Germinal center (tissue), 1 donor: ENCODE measurements around the gene SLC35B1.
"Not testable (repeated sequence)": the region's sequence is repeated elsewhere in the genome, so short reads cannot be mapped to it uniquely, and the experiment has no call there.

Source experiments
- DNase-seq: peaks from one replicate; pipeline ENCODE4 v3.0.0; 2012; ENCODE audit warnings: mixed read lengths, low spot score

Gene SLC35B1

DNA sequence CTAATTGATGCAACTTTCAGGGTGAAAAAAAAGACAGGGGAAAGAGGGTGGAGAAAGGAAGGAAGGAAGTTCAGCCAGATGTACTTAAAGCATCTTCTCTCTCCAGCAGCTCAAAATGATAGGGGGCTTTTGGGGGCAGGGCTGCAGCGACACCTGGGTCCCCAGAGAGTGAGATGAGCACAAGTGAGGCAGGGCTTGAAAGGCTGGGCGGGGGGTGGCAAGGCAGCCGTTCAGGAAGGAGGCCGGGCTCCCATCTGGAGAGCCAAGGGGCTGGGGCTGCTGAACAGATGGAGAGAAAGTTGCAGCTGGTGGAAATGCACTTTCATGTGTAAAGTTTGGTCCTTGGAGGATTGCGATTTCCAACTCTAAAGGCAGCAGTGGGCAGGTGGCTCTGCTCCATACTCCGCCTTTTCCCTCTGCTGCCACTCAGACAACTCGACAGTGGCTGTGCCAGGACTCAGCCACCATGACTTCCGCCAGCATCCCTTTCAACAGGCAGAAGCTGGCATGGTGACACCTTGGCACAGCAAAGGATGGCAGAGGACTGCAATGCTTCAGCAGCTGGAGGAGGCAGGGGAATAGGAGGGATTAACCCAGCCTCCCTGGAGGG lies 7.7 kb downstream of the SLC35B1 start:
- no peak for DNase-seq

DNA sequence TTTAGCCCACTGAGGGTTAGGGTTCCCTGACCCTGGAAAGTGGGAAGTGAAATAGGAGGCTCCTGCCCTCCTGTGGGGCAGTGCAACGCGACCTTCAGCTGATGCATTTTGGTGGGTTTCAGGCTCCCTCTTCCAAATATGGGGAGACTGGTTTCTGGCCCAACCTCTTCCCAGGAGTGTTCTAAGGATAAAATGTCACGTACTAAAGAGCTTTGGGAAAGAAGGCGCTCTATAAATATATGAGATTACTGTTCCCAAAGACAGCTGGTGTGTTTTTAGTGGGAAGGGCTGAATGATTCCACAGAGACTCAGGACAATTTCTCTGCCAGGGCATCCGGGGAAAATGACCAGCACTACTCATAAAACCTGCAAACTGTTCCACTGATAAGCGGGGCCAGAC lies 9.8 kb downstream of the SLC35B1 start:
- no peak for DNase-seq

GRCh38 chr17:49696233-49696761 lies 11.5 kb downstream of the SLC35B1 start:
- DNase-seq = no peak

- DNase-seq = no peak
These were observed 12.0 kb downstream of the SLC35B1 start for GRCh38 chr17:49695698-49696232.

DNA sequence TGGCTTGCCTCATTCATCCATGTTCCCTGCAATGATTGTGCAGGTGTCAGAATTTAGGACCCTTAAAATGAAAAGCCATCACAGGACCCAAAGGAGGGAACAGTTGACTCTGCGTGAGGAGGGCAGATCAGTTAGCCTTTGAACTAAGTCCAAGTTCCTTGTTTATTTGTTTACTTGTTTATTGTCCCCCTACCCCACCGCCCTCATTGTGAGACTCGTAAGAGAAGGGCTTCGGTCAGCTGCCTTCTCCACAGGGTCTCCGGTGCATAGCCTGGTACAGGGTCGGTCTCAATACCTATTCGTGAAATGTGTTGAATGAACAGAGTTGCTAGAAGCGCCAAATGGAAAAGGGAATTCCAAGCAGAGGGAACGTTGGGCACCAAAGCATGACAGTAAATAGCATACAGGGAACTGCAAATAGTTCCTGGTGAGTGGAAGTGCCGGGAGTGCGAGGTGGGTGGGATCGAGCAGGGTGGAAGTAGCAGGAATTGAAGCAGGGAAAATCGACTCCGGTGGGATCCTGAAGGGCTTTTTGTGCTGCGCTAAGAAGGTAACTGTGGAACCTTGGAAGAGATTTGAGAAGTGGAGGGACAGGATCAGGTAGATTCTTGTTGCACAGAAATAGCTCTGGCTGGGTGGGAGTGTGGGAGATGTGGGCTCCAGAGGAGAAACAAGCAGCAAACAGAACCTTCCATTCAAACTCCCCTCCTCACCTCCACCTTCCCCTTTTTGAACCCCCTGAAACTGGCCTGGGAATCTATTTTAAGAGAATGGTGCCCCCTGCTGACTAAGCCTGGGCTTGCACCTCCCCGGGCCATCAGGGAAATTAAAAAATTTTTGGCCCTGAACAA lies 12.7 kb downstream of the SLC35B1 start:
- DNase-seq = peak; percentile 77

DNA sequence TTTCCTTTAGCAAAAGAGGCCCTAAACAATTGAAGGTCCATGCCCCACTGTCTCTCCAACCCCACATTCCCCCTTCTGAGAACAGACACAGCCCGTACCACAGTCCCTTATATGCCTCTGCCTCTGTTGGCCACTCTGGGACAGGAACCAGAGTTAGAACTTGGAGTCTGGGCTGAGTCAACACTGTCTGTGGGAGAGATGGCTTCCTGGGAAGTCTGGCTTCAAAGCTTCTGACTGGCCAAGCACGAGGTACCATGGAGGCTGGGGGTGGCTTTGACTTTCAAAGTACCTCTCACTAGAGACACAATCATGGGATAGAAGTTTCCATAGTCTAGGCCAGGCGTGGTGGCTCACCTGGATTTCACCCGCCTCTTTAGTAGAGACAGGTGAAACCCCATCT lies 15.0 kb downstream of the SLC35B1 start:
- no peak for DNase-seq

DNA sequence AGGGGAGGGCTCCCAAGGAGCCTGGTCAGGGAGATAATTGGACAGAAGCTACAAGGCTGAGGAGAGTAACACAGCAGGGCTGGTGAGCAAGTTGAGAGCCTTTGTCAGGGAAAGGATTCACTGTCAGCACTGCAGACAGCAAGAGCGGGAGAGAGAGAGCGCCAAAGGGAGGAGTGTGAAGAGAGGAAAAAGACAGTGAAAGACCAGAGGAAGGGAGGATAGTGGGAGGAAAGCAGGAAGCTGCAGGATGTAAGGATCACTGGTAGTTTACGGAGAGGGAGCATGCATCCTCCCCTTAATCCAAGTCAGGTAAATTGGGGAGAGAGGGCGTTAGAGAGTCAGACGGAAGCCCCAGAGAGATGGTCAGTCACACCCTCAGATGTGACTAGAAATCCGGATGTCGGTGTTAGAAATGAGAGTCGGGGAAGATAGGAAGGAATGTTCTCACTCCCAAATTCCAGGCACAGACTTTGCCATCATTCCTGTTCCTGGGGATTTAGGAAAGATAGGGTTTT lies 16.0 kb downstream of the SLC35B1 start:
- DNase-seq = no peak

GRCh38 chr17:49691086-49691676 lies 16.6 kb downstream of the SLC35B1 start:
- no peak for DNase-seq

GRCh38 chr17:49690256-49690655 lies 17.5 kb downstream of the SLC35B1 start:
- no peak for DNase-seq

GRCh38 chr17:49688848-49689247 lies 18.9 kb downstream of the SLC35B1 start:
- no peak for DNase-seq

- DNase-seq = no peak
These were observed 19.8 kb downstream of the SLC35B1 start for GRCh38 chr17:49687878-49688491.

- no peak for DNase-seq
These were observed 26.4 kb downstream of the SLC35B1 start for GRCh38 chr17:49681106-49681979.

GRCh38 chr17:49680314-49680713 lies 27.4 kb downstream of the SLC35B1 start:
- no peak for DNase-seq

DNA sequence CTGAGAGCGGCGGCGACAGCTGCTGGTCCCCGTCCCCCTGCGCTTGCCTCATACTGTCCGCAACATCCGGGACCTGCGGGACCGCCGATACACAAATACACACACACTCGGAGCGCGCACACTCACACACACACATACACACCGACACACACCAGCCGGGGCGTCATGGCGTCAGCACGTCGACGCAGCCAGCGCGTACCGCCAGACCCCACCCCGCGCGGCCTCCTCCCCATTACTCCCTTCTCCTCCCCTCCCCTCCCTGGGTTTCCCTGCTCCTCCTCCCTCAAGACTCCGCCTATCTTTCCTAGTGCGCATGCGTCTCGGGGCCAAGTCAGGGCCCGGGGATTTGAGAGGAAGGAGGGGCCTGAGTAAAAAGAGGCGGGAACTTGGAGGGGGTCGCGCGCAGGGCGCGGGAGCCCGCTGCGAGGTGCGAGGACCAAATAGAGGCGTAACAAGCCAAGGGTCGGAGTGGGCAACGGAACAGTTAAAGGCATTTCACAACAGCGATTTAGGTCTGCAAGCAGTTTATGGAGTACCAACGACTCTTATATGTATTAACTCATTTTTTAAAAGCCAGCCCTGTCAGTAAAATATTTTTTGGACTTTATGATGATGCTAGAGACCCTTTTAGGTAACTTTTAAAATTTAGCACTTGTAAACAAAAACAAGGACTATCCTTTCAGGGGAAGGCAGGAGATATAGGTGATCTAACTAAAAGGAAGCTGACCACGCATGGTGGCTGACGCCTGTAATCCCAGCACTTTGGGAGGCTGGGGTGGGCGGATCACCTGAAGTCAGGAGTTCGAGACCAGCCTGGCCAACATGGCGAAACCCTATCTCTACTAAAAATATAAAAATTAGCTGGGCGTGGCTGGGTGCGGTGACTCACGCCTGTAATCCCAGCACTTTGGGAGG lies 29.6 kb downstream of the SLC35B1 start, which contains the start of gene SPOP:
SPOP (minus strand) TSS at position 165 of the 915 bp plus-strand sequence. CDS start 55,287 bp downstream, outside the sequence.
- peak; percentile 98 for DNase-seq

DNA sequence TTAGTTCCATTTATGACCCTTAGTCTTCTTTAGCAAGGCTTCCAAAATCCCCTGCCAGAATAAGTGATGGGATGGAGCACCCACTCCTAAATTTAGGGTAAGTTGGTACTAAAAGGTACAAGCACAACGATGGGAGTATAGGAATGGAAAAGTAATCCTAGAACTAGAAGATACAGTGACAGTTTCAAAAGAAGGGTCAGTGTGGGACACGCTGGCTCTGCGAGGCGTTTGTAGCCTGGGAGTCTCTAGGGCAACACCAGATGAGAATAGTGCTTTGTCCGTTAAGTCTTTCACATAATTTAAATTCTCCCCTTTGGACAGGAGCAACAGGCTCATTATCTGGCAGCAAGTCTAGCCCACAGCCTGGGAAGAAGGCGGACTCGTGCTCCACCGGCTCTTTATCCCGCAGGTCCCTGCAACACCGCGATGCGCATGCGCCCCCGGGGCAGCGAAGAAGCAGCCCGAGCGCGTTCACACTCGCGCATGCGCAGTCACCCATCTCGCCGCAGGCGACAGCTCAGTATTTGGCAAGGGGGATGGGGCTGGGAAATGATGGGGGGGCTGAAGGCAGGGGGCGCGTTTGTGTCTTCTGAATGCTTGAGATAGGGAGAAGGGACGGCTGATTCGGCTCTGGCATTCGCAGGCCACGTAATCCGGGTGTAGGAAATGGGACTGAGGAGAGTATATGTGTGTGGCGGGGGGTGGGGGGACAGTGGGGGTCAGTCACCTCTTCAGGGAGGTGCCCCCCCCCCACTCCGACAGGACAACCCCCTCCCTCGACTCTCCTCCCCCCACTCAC lies 30.4 kb downstream of the SLC35B1 start:
- DNase-seq = peak; percentile 97

DNA sequence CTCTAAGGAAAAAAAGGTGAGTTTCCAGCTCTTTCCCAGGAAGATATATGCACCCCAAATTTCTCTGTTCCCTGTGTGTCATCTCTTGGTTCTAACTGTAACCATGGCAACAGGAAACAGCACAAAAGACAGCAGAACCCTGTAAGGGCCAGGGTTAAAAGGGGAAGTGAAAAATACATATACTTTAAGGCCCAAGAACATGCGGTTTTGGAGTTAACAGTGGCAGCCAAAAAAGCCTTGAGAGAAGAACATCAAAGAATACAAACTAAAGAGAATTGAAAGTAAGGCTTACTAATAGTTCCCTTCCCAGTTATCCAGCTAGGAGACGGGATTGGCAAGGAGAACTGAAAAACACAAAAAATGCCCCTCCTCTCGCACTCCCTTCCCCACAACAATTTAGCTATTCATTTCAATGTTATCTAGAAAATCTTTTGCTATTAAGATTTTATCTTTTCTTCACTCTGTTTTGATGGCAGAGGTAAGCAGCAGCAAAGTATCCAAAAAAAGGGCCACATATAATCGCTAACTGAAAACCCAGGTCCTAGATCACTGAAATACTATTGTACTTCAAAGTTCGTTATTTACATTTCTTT lies 31.4 kb downstream of the SLC35B1 start:
- DNase-seq = peak; percentile 80

- no peak for DNase-seq
These were observed 33.3 kb downstream of the SLC35B1 start for GRCh38 chr17:49674507-49674906.

DNA sequence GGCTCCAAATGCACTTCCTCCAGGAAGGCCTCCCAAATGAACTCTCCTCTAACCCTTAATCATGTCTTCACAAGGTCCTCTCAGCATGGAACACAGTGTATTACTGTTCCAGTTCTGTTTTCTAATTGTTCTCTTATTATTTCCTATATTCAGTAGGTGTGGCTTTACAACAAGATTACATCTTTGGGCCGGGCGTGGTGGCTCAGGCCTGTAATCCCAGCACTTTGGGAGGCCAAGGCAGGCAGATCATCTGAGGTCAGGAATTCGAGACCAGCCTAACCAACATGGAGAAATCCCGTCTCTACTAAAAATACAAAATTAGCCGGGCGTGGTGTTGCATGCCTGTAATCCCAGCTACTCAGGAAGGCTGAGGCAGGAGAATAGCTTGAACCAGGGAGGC lies 34.1 kb downstream of the SLC35B1 start:
- DNase-seq = not testable (repeated sequence)
